GM12873 (cell line): Measurements from ENCODE around the gene FRMD5.

Experiments used
- CTCF ChIP-seq: IDR thresholded peaks from 2 replicates; pipeline ENCODE4 v1.5.1; 2012; ENCODE audit warnings: low read depth, mild to moderate bottlenecking, moderate library complexity, low read length, control low read depth; ENCODE audit not compliant: insufficient read depth; ENCODE audit errors: missing control alignments

The FRMD5 gene

GRCh38 chr15:43845421-43845820, 349.6 kb downstream of the FRMD5 start:
- TF ChIP-seq CTCF = no peak

- no peak for TF ChIP-seq CTCF
These were observed 366.9 kb downstream of the FRMD5 start for GRCh38 chr15:43828061-43828657.

GRCh38 chr15:43826508-43827341, 368.3 kb downstream of the FRMD5 start, which contains the start of gene WDR76:
Gene WDR76, plus strand, starts transcription at chr15:43827002. Its CDS starts 31 bp downstream, at chr15:43827033.
- TF ChIP-seq CTCF = no peak

GRCh38 chr15:43826029-43826507, 369.0 kb downstream of the FRMD5 start:
- TF ChIP-seq CTCF = no peak

- TF ChIP-seq CTCF = no peak
These were observed 370.5 kb downstream of the FRMD5 start, which contains the start of gene MFAP1 for GRCh38 chr15:43824302-43825246. Gene MFAP1, minus strand, starts transcription at chr15:43824690. Its CDS starts 121 bp downstream, at chr15:43824569.

- TF ChIP-seq CTCF = no peak
These were observed 373.6 kb downstream of the FRMD5 start for GRCh38 chr15:43821505-43821904.
